Smooth muscle cell (in vitro differentiated cells): ENCODE measurements around the gene PCCA. TPM values are rescaled to one million over a fixed set of nuclear protein-coding genes. Genes with fewer than 3 reads are reported as not detected.

ENCODE experiments used
- DNase-seq: peaks from one replicate; lab custom pipeline; 2025; ENCODE audit not compliant: unreplicated experiment; lab: John Stamatoyannopoulos, UW
- H2AFZ ChIP-seq: fragments of 200-600 bp; sonication (generic); 2 replicates; pipeline ENCODE4 v1.6.0; 2016; ENCODE audit warnings: antibody characterized with exemption, low read depth, mild to moderate bottlenecking
- H3F3A ChIP-seq: fragments of 200-600 bp; sonication (generic); 2 replicates; pipeline ENCODE4 v1.6.0; 2017; ENCODE audit warnings: antibody characterized with exemption, low read depth
- H3K27ac ChIP-seq: fragments of 200-600 bp; sonication (generic); 2 replicates; pipeline ENCODE4 v1.5.1; 2016; ENCODE audit warnings: low read depth, mild to moderate bottlenecking
- H3K27me3 ChIP-seq: fragments of 200-600 bp; sonication (generic); 2 replicates; pipeline ENCODE4 v1.6.1; 2016; ENCODE audit warnings: low read depth, mild to moderate bottlenecking
- H3K36me3 ChIP-seq: fragments of 200-600 bp; sonication (generic); 2 replicates; pipeline ENCODE4 v1.5.1; 2016; ENCODE audit warnings: low read depth
- H3K4me1 ChIP-seq: fragments of 200-600 bp; sonication (generic); 2 replicates; pipeline ENCODE4 v1.5.1; 2016; ENCODE audit warnings: low read depth
- H3K4me2 ChIP-seq: fragments of 200-600 bp; sonication (generic); 2 replicates; pipeline ENCODE4 v1.6.0; 2016; ENCODE audit warnings: mild to moderate bottlenecking
- H3K4me3 ChIP-seq: fragments of 200-600 bp; sonication (generic); 2 replicates; pipeline ENCODE4 v1.5.1; 2016; ENCODE audit warnings: mild to moderate bottlenecking
- H3K79me2 ChIP-seq: fragments of 200-600 bp; sonication (generic); 2 replicates; pipeline ENCODE4 v1.6.0; 2016; ENCODE audit warnings: low read depth, mild to moderate bottlenecking
- H3K9ac ChIP-seq: fragments of 200-600 bp; sonication (generic); 2 replicates; pipeline ENCODE4 v1.6.0; 2016; ENCODE audit warnings: low read depth
- H3K9me3 ChIP-seq: fragments of 200-600 bp; sonication (generic); replicated peaks from 2 replicates; pipeline ENCODE4 v1.5.1; 2016; ENCODE audit warnings: low read depth
- H4K20me1 ChIP-seq: fragments of 200-600 bp; sonication (generic); 2 replicates; pipeline ENCODE4 v1.6.0; 2016; ENCODE audit warnings: low read depth
- CTCF ChIP-seq: fragments of 200-600 bp; sonication (generic); IDR thresholded peaks from 2 replicates; pipeline ENCODE4 v1.5.1; 2017; ENCODE audit warnings: borderline replicate concordance, mild to moderate bottlenecking, antibody characterized with exemption; ENCODE audit not compliant: insufficient read depth, poor library complexity, severe bottlenecking
- WGBS: methylation state at CpG from one replicate; pipeline ENCODE4 v1.1.7; 2016; ENCODE audit warnings: low lambda C conversion rate; 5-methylcytosine and 5-hydroxymethylcytosine counted together
- polyA plus RNA-seq: library from polyadenylated mRNA; unstranded; fragments of >200 nt; fragmentation: Nextera tagmentation; extraction: Ambion mirVana; gene quantifications from 2 replicates; pipeline ENCODE4 v1.2.1, GENCODE V29; 2016
- total RNA-seq: library from RNA; depleted of rRNA; stranded (reverse); fragments of >200 nt; gene quantifications from 2 replicates; pipeline ENCODE4 v1.2.3, GENCODE V29; 2014

PCCA gene
- total and polyA plus RNA-seq, 2 experiments from 2014 or later, result 19.6 to 24.7 TPM

DNA sequence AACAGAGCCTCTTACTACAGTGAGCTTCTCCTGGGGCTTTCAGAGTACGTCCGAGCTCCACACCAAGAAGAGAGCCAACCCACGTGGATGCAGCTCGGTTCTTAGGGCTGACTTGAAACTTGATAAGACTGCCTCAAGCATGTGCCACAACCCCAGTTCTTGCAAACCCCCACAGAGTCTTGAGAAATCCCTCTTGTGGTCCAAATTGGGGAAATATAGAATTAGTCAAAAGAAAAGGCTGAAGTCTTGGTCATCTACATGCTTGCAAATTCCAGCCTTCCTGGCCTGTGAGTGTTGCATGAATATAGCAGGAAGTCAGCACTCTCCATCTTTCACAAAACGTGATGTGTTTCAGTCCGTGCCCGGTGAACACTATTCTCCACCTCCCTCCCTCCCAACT, 404.5 kb downstream of the PCCA start:
- H3K4me3 ChIP-seq, result no peak overlapping the region
- DNase-seq, result no peak
- no peak overlapping the region for H3K4me2 ChIP-seq
- no peak overlapping the region for H3K27ac ChIP-seq
- H3K79me2 ChIP-seq, result no peaks in the 10 kb centered on the region
- H3K27me3 ChIP-seq, result no peaks in the 10 kb centered on the region
- 95% methylated on average over 7 of the region's 7 CpGs for WGBS
- no peaks in the 10 kb centered on the region for H4K20me1 ChIP-seq
- TF ChIP-seq CTCF, result no peak
- peaks cover 13% of the 10 kb centered on the region for H3K4me1 ChIP-seq
- H3K9ac ChIP-seq, result no peak overlapping the region
- no peaks in the 10 kb centered on the region for H3K36me3 ChIP-seq
- H3K9me3 ChIP-seq, result no peaks in the 10 kb centered on the region
- no peak overlapping the region for H2AFZ ChIP-seq
- H3F3A ChIP-seq, result peaks cover 6% of the 10 kb centered on the region

DNA sequence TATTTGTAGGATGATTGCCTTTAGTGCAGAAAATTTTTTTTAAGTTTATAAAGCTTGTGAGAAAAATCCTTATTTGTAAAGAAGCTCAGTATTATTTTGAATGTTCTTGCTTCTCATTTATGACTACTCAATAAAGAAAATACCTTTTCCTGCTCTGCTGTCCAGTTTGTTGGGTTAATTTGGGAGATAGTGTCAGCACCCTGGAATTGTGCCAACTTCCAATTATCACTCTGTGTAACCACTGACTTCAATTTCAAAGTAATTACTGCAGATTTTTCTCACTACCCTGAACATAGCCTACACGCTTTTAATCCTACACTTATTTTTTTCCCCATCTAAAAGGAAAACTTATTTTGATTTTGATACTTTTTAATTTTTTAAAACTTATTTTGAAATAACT, 406.6 kb downstream of the PCCA start:
- Histone ChIP-seq H3K9me3 (no peaks in the 10 kb centered on the region), H3F3A (peaks cover 5% of the 10 kb centered on the region), H3K4me3 (no peak overlapping the region), H3K27ac (no peak overlapping the region), H3K79me2 (no peaks in the 10 kb centered on the region), H3K4me2 (no peak overlapping the region), H4K20me1 (no peaks in the 10 kb centered on the region), H2AFZ (no peak overlapping the region), H3K9ac (no peak overlapping the region), H3K36me3 (no peaks in the 10 kb centered on the region), H3K4me1 (peaks cover 11% of the 10 kb centered on the region), H3K27me3 (no peaks in the 10 kb centered on the region)
- WGBS, result 96% methylated on average over 1 of the region's 1 CpG
- TF ChIP-seq CTCF, result no peak
- no peak for DNase-seq

GRCh38 chr13:100497389-100497788, 408.5 kb downstream of the PCCA start:
- no peak for DNase-seq
- Histone ChIP-seq H4K20me1 (no peaks in the 10 kb centered on the region), H3K9ac (no peak overlapping the region), H3F3A (no peaks in the 10 kb centered on the region), H2AFZ (no peak overlapping the region), H3K27ac (peak overlapping the region; percentile 37), H3K9me3 (no peaks in the 10 kb centered on the region), H3K36me3 (no peaks in the 10 kb centered on the region), H3K27me3 (no peaks in the 10 kb centered on the region), H3K4me1 (no peaks in the 10 kb centered on the region), H3K4me2 (no peak overlapping the region), H3K79me2 (no peaks in the 10 kb centered on the region), H3K4me3 (no peak overlapping the region)
- WGBS, result 84% methylated on average over 1 of the region's 1 CpG
- no peak for TF ChIP-seq CTCF

DNA sequence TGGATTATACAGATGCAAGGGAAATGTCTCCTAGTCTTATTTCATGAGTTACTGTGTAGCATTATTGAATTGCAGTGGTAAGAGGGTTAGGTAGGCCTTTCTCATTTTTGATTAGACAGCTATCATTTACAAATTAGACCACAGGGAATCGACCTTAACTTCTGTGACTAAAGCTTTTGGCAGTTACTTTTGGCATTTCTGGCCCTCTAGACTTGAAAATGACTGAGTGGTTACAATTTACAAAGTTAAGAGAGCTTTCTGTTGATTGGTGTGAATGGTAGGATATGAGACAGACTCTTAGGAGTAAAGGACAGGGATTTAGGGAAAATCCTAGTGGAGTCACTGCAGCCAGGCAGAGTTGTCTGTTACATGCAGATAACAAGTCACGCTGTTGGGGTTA, 413.6 kb downstream of the PCCA start:
- Histone ChIP-seq H2AFZ (no peak overlapping the region), H3K9ac (peak overlapping the region; percentile 47), H3K4me1 (no peaks in the 10 kb centered on the region), H3K4me2 (peak overlapping the region; percentile 69), H3F3A (peaks cover 5% of the 10 kb centered on the region), H3K27ac (peak overlapping the region; percentile 90), H3K79me2 (no peaks in the 10 kb centered on the region), H3K36me3 (no peaks in the 10 kb centered on the region), H3K4me3 (no peak overlapping the region), H3K9me3 (no peaks in the 10 kb centered on the region), H3K27me3 (no peaks in the 10 kb centered on the region), H4K20me1 (no peaks in the 10 kb centered on the region)
- 14% methylated on average over 2 of the region's 2 CpGs for WGBS
- TF ChIP-seq CTCF, result no peak
- no peak for DNase-seq
